ENCODE measurements around the gene RTP5.

Gene RTP5

GRCh38 chr2:241855888-241856422 is 13.6 kb upstream of the RTP5 start:
- no peak for TF ChIP-seq EZH2phosphoT487 (IDR thresholded peaks at IDR 0.05; ENCODE audit: borderline replicate concordance, low read length)
- Histone ChIP-seq H3K4me2 (ENCODE audit: low read length) (no peak overlapping the region), H3K27ac (ENCODE audit: low read depth, low read length) (no peak overlapping the region), H3K9me3 (ENCODE audit: control insufficient read depth, insufficient read depth, low read length) (no peaks in the 10 kb centered on the region), H3K4me3 (ENCODE audit: low read length) (no peak overlapping the region), H3K9me2 (replicated peaks; ENCODE audit: control insufficient read depth, low read length) (no peaks in the 10 kb centered on the region), H3K36me3 (ENCODE audit: control insufficient read depth, low read length) (no peaks in the 10 kb centered on the region), H3K4me1 (ENCODE audit: control insufficient read depth, low read length) (peaks cover 25% of the 10 kb centered on the region), H4K20me1 (ENCODE audit: control insufficient read depth, insufficient read depth, low read depth, low read length) (no peaks in the 10 kb centered on the region), H3K79me2 (ENCODE audit: control insufficient read depth, low read length) (no peaks in the 10 kb centered on the region), H3K27me3 (ENCODE audit: control insufficient read depth, low read length) (no peaks in the 10 kb centered on the region), H3F3A (ENCODE audit: control insufficient read depth, insufficient read depth) (no peaks in the 10 kb centered on the region)

DNA sequence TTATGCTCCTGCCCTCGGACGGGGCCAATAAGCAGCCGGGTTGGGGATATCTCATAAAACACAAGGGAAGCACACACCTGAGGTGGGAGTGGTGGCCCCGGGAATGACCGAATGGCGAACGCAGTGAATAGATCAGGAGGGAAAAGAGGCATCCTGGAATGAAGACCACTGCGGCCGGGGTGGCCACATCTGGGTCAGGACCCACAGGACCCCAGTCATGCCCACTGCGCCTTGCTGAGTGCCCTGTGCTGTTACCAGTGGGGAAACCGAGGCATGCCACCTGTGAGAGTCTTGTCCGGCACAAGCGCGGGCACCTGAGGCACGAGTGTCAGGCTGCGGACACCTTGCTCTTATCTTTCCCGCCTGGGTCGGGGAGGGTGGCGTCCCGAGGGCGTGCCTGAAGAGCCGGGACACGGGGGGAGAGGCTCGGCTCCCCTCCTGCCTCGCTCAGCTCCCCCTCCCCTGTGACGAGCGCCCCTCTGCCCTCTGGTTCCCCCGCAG is 12.4 kb upstream of the RTP5 start:
- no peaks in the 10 kb centered on the region for H4K20me1 ChIP-seq (ENCODE audit: control insufficient read depth, insufficient read depth, low read depth, low read length)
- H3K36me3 ChIP-seq (ENCODE audit: control insufficient read depth, low read length): no peaks in the 10 kb centered on the region
- no peak overlapping the region for H3K4me2 ChIP-seq (ENCODE audit: low read length)
- peaks cover 25% of the 10 kb centered on the region for H3K4me1 ChIP-seq (ENCODE audit: control insufficient read depth, low read length)
- no peaks in the 10 kb centered on the region for H3K9me3 ChIP-seq (ENCODE audit: control insufficient read depth, insufficient read depth, low read length)
- no peaks in the 10 kb centered on the region for H3K27me3 ChIP-seq (ENCODE audit: control insufficient read depth, low read length)
- H3F3A ChIP-seq (ENCODE audit: control insufficient read depth, insufficient read depth): no peaks in the 10 kb centered on the region
- no peaks in the 10 kb centered on the region for H3K9me2 ChIP-seq (replicated peaks; ENCODE audit: control insufficient read depth, low read length)
- H3K4me3 ChIP-seq (ENCODE audit: low read length): no peak overlapping the region
- no peaks in the 10 kb centered on the region for H3K79me2 ChIP-seq (ENCODE audit: control insufficient read depth, low read length)
- no peak for TF ChIP-seq EZH2phosphoT487 (IDR thresholded peaks at IDR 0.05; ENCODE audit: borderline replicate concordance, low read length)
- TF ChIP-seq, protein P1, sequence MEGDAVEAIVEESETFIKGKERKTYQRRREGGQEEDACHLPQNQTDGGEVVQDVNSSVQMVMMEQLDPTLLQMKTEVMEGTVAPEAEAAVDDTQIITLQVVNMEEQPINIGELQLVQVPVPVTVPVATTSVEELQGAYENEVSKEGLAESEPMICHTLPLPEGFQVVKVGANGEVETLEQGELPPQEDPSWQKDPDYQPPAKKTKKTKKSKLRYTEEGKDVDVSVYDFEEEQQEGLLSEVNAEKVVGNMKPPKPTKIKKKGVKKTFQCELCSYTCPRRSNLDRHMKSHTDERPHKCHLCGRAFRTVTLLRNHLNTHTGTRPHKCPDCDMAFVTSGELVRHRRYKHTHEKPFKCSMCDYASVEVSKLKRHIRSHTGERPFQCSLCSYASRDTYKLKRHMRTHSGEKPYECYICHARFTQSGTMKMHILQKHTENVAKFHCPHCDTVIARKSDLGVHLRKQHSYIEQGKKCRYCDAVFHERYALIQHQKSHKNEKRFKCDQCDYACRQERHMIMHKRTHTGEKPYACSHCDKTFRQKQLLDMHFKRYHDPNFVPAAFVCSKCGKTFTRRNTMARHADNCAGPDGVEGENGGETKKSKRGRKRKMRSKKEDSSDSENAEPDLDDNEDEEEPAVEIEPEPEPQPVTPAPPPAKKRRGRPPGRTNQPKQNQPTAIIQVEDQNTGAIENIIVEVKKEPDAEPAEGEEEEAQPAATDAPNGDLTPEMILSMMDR (IDR thresholded peaks at IDR 0.05; ENCODE audit: low read depth, low read length, poor library complexity, severe bottlenecking): no peak
- no peak overlapping the region for H3K27ac ChIP-seq (ENCODE audit: low read depth, low read length)

DNA sequence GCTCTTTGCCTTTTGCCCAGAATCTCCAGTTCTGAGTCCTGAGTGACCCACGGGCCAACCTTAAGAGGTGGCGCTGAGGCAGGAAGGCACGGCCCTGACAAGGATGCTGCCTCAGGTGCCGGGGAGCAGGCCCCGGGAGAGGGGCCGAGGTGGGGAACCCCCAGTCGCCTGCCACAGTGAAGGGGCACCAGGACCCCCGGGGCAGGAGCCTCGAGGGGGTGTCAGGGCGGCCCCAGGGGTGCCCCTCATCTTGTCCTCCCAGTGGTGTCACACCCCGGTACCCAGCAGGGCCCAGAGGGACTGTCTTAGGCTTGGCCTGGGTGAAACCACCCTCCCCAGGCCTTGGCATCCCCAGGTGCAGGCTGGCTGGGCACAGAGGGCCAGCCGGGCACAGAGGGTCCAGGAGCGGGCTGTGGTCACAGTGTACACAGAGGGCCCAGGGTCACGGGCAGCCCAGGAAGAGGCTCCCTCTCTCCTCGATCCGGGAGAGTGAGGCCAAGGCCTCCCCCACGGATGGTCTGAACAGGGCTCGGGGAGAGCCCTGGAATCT is 11.9 kb upstream of the RTP5 start:
- H3K36me3 ChIP-seq (ENCODE audit: control insufficient read depth, low read length): no peaks in the 10 kb centered on the region
- no peaks in the 10 kb centered on the region for H3K79me2 ChIP-seq (ENCODE audit: control insufficient read depth, low read length)
- H3F3A ChIP-seq (ENCODE audit: control insufficient read depth, insufficient read depth): no peaks in the 10 kb centered on the region
- no peak overlapping the region for H3K4me3 ChIP-seq (ENCODE audit: low read length)
- no peak overlapping the region for H3K27ac ChIP-seq (ENCODE audit: low read depth, low read length)
- H3K4me1 ChIP-seq (ENCODE audit: control insufficient read depth, low read length): peaks cover 25% of the 10 kb centered on the region
- no peak overlapping the region for H3K4me2 ChIP-seq (ENCODE audit: low read length)
- no peaks in the 10 kb centered on the region for H3K9me3 ChIP-seq (ENCODE audit: control insufficient read depth, insufficient read depth, low read length)
- no peak for TF ChIP-seq EZH2phosphoT487 (IDR thresholded peaks at IDR 0.05; ENCODE audit: borderline replicate concordance, low read length)
- TF ChIP-seq, protein P1 (IDR thresholded peaks at IDR 0.05; ENCODE audit: low read depth, low read length, poor library complexity, severe bottlenecking): no peak
- H3K27me3 ChIP-seq (ENCODE audit: control insufficient read depth, low read length): peaks cover under 1% of the 10 kb centered on the region; the same call in 1 of the 2 replicates
- no peaks in the 10 kb centered on the region for H4K20me1 ChIP-seq (ENCODE audit: control insufficient read depth, insufficient read depth, low read depth, low read length)
- no peaks in the 10 kb centered on the region for H3K9me2 ChIP-seq (replicated peaks; ENCODE audit: control insufficient read depth, low read length)
